ENCODE measurements around the gene PLB1. TPM values are rescaled to one million over a fixed set of nuclear protein-coding genes. Genes with fewer than 3 reads are reported as not detected.

Gene PLB1
- total RNA-seq, 1 donor from 2014 or later: 0.64 TPM

DNA sequence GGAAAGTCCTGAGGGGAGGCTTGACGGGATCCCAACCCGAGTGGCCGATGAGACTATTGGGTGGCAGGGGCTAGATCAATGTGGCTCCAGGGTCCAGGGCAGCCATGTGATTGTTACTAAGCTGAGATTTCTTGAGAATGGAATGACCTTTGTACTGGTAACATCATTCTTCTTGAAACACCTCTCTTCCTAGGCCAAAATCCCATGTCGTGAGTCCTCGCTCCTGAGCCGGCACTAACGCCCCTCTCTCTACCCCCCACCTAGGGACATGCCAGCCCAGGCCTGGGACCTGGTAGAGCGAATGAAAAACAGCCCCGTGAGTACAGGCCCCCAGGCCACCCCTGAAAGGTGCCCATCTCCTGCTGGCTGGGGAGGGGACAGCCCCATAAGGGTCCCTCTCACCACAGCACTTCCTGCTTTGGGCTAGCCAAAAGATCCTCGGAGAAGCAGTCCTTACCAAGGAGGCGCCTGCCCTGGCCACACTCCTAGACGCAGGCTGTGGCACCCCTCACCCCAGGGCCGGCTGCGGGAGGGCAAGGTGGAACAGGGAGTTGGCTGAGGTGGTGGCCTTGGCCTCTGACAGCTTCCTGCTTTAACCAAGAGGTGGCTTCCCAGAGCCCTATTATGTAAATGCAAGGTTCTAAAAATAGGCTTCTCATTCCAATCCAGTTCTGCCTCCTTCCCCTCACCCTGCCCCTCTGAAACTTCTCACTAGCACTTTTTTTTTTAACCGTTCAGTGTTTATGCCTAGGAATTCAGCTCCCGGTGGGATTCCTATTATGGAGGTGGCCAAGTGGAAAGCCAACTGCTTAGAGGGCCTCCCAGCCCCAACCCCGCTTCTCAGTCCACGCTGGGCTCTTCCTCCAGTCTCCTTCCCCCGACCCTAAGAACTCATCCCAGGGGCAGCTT is 129.2 kb downstream of the PLB1 start:
- Mint-ChIP-seq H3K9me3 (ENCODE audit: unreplicated experiment) (no peaks in the 10 kb centered on the region), H3K27ac (ENCODE audit: unreplicated experiment) (peak overlapping the region; percentile 89), H3K4me3 (ENCODE audit: unreplicated experiment) (no peak overlapping the region), H3K27me3 (ENCODE audit: unreplicated experiment) (no peaks in the 10 kb centered on the region), H3K4me1 (ENCODE audit: unreplicated experiment) (peaks cover 33% of the 10 kb centered on the region), H3K36me3 (ENCODE audit: unreplicated experiment) (no peaks in the 10 kb centered on the region)
- DNase-seq (ENCODE audit: extremely low spot score, unreplicated experiment): no peak
- TF ChIP-seq, protein P1, sequence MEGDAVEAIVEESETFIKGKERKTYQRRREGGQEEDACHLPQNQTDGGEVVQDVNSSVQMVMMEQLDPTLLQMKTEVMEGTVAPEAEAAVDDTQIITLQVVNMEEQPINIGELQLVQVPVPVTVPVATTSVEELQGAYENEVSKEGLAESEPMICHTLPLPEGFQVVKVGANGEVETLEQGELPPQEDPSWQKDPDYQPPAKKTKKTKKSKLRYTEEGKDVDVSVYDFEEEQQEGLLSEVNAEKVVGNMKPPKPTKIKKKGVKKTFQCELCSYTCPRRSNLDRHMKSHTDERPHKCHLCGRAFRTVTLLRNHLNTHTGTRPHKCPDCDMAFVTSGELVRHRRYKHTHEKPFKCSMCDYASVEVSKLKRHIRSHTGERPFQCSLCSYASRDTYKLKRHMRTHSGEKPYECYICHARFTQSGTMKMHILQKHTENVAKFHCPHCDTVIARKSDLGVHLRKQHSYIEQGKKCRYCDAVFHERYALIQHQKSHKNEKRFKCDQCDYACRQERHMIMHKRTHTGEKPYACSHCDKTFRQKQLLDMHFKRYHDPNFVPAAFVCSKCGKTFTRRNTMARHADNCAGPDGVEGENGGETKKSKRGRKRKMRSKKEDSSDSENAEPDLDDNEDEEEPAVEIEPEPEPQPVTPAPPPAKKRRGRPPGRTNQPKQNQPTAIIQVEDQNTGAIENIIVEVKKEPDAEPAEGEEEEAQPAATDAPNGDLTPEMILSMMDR (IDR thresholded peaks at IDR 0.05): no peak

DNA sequence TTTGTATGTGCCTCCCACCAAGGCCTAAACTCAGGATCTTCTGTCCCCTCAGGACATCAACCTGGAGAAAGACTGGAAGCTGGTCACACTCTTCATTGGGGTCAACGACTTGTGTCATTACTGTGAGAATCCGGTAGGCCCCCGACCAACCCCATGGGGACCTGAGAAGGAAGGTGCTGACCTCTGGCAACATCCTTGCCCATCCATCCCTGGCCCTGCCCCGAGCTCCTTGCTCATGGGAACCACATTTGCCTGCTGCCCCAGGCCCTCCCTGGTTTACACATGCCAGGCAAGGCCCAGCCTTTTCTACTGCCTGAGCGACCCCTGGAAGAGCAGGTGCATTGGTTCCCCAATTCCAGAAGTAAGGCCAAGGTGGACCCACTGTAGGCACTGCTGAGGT is 130.5 kb downstream of the PLB1 start:
- no peaks in the 10 kb centered on the region for H3K9me3 Mint-ChIP-seq (ENCODE audit: unreplicated experiment)
- peaks cover 32% of the 10 kb centered on the region for H3K4me1 Mint-ChIP-seq (ENCODE audit: unreplicated experiment)
- no peaks in the 10 kb centered on the region for H3K27me3 Mint-ChIP-seq (ENCODE audit: unreplicated experiment)
- no peak overlapping the region for H3K4me3 Mint-ChIP-seq (ENCODE audit: unreplicated experiment)
- no peak for DNase-seq (ENCODE audit: extremely low spot score, unreplicated experiment)
- TF ChIP-seq, protein P1 (IDR thresholded peaks at IDR 0.05): no peak
- H3K36me3 Mint-ChIP-seq (ENCODE audit: unreplicated experiment): no peaks in the 10 kb centered on the region
- H3K27ac Mint-ChIP-seq (ENCODE audit: unreplicated experiment): peak overlapping the region; percentile 44

DNA sequence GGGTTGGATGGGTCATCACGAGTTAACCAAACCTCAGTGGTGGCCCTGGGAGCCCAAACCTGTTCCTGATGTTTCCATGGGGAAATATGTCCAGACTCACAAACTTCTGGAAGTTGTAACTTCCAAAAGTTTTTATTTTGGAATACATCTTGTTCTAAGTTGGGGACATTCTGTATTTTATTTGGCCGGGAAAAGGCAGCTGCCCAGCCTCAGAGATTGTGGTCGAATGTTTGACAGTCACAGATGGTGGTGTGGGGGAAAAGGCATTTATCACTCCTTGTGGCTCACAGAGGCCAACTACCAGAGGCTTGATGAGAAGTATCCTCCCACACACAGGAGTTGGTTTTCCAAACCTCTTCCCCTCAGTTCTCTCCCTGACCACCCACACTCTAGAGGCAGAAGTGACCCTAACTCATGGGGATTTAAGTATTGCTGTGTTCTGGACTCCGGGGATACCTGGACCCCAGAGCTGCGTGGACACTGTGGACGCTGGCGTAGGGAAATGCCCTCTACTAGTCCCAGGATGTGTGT is 131.1 kb downstream of the PLB1 start:
- Mint-ChIP-seq H3K27ac (ENCODE audit: unreplicated experiment) (peak overlapping the region; percentile 44), H3K36me3 (ENCODE audit: unreplicated experiment) (no peaks in the 10 kb centered on the region), H3K4me3 (ENCODE audit: unreplicated experiment) (no peak overlapping the region), H3K4me1 (ENCODE audit: unreplicated experiment) (peaks cover 26% of the 10 kb centered on the region), H3K27me3 (ENCODE audit: unreplicated experiment) (no peaks in the 10 kb centered on the region), H3K9me3 (ENCODE audit: unreplicated experiment) (no peaks in the 10 kb centered on the region)
- DNase-seq (ENCODE audit: extremely low spot score, unreplicated experiment): no peak
- TF ChIP-seq, protein P1 (IDR thresholded peaks at IDR 0.05): no peak

DNA sequence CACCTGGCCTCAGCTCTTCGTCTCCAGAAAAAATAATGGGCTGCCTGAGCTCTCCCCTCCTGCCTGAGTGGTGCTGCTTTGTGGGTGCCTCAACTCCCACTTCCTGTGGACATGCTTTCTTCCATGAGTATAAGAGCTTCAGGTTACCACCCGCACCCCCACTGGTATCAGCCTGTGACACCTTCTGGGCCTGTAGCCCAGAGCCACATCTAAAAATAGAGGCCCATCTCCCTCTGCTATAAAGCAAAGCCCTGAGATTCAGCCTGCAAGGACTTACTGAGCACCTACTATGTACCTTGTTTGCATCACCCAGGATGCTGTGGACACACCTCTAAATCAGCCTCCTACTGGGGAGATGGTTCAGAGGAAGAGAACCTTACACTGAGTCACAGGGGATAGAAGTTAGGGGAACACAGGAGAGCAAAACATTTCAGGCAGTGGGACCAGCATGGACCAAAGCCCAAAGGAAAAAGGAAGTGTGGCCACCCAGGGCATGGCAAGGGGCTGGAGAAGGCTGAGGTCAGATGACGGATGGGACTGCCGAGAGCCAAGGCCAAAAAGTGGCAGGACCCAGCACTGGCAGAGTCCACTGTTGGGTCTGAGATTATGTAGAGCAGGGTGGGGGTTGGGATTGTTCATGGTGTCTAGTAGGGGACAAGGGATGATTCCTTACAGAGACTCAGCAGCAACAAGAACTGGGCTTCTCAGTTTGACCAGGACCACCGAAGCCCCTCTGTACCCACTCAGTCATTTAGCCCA is 132.0 kb downstream of the PLB1 start:
- no peak overlapping the region for H3K4me3 Mint-ChIP-seq (ENCODE audit: unreplicated experiment)
- H3K9me3 Mint-ChIP-seq (ENCODE audit: unreplicated experiment): no peaks in the 10 kb centered on the region
- H3K36me3 Mint-ChIP-seq (ENCODE audit: unreplicated experiment): no peaks in the 10 kb centered on the region
- H3K4me1 Mint-ChIP-seq (ENCODE audit: unreplicated experiment): peaks cover 25% of the 10 kb centered on the region
- no peaks in the 10 kb centered on the region for H3K27me3 Mint-ChIP-seq (ENCODE audit: unreplicated experiment)
- DNase-seq (ENCODE audit: extremely low spot score, unreplicated experiment): no peak
- no peak overlapping the region for H3K27ac Mint-ChIP-seq (ENCODE audit: unreplicated experiment)
- TF ChIP-seq, protein P1 (IDR thresholded peaks at IDR 0.05): no peak

DNA sequence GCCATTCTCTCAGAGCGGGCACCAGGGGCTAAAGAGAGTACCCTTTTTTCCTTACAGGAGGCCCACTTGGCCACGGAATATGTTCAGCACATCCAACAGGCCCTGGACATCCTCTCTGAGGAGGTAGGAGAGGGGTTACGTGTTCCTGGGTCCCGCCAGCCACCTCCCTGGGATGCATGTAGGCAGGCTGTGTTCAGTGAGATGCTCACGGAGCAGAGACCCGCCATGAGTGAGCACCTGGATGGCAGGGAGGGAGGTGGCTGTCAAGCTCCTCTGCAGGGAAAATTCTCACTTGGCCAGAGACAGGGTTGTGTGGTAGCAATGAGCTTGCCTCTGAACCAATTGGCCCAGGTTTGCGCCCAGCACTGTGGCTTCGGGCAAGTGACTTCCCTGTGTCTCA is 132.6 kb downstream of the PLB1 start:
- Mint-ChIP-seq H3K4me1 (ENCODE audit: unreplicated experiment) (peaks cover 29% of the 10 kb centered on the region), H3K9me3 (ENCODE audit: unreplicated experiment) (no peaks in the 10 kb centered on the region), H3K4me3 (ENCODE audit: unreplicated experiment) (no peak overlapping the region), H3K27me3 (ENCODE audit: unreplicated experiment) (no peaks in the 10 kb centered on the region), H3K27ac (ENCODE audit: unreplicated experiment) (no peak overlapping the region), H3K36me3 (ENCODE audit: unreplicated experiment) (no peaks in the 10 kb centered on the region)
- no peak for DNase-seq (ENCODE audit: extremely low spot score, unreplicated experiment)
- TF ChIP-seq, protein P1 (IDR thresholded peaks at IDR 0.05): no peak

All from osteocyte (in vitro differentiated cells).